ENCODE data around the gene ACVR2B.

ACVR2B gene

DNA sequence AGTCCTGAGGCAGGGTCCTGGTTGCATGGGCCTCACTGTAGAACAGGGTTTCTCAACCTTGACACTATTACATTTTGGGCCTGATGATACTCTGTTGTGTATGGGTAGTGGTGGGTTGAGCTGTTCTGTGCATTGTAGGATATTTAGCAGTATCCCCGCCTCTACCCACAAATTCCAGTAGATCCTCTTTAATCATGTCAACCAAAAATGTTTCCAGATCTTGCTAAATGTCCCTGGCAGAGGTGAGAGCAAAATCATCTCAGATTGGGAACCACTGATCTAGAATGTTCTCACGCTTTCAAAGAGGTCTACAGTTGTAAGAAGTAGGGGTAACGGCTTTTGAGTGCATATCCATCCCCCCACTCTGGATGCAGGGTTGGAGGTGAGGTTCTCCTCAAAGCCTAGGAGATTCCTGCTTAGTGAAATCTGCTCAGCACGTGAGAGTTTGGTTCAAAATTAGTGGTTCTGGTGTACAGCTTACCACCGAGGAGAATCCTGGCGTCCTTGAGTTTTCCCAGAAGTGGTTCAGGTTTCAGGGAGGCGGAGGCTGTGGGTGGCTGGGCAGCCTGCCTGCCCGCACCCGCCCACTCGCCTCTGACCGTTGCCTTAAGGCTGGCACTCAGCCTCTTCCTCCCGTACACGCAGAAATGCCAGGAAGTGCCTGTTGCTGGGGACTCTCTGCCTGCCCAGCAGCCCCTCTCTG is 5.3 kb downstream of the ACVR2B start:
- no peak for DNase-seq

DNA sequence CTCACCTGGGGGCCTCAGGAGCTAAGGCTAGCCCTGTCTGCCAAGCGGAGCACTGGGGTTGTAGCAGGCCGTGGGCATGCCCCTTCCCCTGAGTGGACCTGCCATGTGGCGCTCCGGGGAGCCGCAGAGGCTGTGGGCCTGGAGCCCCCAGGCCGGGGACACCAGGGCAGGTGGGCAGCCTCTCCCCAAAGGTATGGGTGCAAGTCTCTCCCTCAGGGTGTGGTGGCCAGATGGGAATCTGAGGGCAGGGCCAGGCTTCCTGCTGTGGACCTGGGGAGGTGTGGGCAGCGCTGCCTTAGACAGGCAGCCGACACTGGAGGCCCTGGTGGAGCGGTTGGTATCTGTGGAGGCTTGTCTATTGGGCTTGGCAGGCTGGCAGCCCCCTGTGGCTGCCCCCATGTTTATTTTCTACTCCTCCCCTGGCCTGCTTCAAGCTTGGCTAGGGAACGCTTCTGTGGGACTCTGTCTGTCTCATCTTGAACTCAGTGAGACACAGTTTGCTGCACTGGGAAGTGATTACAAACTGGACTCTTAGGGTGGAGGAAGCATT is 5.9 kb downstream of the ACVR2B start:
- no peak for DNase-seq

DNA sequence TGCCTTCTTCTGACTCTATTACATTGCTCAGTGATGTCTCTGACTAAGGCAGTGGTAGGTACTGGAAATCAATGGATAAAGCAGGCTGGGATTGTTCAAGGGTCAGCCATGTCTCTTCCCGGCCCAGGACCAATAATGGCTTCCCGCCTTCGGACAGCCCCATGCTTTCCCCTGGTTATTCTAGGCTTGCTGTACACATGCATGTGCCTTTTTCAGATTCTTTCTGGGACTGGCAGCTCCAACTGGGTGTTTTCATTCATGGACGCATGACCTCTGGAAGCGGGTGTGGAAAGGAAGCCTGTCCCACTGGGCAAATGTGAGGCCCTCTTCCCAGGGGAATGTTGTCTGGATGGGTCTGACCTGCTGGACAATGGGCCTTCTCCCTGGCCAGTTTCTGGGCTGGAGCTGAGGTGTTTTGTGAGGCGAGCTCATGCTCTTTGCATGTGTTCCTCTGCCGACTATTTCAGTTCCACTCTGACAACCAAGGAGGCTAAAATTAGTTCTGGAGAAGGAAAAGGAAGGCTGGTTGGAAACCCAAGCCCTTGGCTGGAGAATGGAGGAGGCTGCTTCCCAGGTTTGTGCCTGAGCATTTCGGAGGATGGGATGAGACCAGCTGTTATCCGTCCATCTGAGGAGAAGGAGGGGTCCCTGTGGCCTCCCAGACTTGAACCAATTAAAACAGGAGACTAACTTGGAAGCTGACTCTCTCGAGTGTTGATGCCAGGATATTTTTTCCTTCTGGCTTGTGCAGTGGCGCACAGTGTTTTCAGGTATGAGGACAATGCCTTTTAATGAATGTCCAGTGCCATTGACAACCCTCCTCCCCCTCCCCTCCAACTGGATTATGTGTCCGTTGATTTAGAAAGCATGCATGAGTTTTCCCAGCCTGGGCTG is 6.9 kb downstream of the ACVR2B start:
- DNase-seq, result no peak

DNA sequence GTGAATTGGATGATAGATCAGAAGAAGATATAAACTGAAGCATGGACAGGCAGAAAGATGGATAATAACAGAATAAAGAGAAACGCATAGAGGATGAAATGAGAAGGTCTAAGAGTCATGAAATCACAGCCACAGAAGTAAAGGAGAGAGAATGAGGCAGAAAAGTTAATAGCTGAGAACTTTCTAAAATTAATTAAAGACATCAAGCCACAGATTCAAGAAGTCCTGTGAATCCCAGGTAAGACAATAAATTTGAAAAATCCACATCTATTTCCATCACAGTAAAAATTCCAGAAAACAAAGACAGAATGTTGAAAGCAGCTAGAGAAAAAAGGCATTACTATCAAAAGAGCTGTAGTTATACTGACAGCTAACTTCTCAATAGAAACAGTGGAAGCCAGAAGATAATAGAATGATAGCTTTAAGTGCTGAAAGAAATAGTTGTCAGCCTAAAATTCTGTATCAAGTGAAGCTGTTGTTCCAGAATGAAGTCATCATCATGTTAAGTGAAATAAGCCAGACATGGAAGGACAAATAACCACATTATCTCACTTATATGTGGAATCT is 12.0 kb downstream of the ACVR2B start:
- DNase-seq, result no peak

DNA sequence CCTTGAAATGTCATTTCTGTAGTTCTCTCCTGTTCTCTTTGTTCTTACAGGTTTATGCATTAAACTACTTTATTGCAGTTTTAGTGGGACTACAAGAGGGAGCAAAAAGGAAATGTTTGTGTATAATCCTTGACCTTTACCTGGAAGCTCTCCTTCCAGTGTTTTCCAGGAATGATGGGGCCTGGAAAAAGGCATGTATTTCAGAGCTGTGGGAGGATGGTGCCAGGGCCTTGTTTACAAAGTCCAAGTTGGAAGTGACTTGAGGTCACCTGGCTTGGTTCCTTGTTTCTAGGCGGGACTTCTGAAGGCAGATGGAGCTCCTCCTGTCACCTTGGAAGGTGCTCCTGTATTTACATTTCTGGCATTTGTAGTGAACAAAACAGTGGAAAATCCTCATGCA is 15.1 kb downstream of the ACVR2B start:
- DNase-seq, result no peak

DNA sequence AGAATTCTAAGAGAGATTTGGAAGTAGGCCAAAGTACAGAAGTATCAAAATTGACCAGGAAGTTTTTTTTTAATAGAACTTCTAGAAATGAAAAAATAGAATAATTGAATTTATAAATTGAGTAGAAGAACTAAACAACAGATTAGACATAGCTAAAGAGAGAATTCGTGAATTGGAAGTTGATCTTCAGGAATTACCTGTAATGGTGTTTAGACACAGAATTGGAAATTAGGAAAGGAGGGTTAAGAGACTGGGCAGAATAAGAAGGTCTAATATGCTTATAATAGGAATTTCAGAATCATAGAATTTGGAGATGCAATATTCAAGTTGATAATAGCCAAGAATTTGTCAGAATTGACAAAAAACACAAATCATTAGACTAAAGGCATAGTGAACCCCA is 16.2 kb downstream of the ACVR2B start:
- DNase-seq, result no peak

DNA sequence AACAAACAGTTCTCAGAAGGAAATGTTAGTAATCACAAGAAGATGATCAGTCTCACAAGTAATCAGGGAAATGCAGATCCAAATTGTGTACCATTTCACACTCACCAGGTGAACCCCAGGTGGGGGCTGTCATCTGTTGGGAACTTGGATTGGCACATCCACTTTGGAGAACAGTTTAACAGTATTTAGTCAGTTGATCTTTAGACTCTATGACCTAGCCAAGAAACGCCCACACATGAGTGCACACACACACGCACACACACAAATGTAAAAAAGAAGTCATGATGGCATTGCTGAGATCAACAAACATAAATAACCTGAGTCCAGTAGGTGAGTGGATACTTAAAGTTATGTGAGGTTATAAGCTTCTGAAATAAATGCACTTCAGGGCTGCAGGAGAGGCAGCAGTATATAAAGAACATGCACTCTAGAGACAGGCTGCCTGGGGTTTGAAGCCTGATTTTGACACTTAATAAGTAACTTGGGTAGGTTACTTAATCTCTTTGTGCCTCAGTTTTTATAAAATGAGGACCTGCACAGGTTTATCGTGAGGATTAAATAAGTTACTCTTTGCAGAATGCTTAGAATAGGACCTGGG is 17.7 kb downstream of the ACVR2B start:
- DNase-seq, result no peak

DNA sequence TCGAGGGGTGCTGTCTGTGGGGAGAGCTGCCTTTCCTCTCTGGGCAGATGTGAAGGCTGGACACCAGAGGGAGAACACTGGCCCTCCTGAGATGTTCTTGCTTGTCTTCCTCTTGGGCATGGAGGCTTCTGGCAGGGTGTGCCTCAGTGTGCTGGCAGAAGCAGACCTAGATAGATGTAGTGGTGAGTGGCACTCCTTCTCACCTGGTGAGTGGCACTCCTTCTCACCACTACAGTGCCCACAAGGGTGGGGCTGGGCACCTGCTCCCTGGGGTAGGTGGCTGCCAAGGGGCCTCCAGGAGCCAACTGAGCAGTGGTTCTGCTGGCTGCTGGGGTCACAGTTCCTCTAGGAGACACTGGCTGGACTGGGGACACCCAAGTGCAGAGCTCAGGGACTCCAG is 18.7 kb downstream of the ACVR2B start:
- DNase-seq, result no peak

DNA sequence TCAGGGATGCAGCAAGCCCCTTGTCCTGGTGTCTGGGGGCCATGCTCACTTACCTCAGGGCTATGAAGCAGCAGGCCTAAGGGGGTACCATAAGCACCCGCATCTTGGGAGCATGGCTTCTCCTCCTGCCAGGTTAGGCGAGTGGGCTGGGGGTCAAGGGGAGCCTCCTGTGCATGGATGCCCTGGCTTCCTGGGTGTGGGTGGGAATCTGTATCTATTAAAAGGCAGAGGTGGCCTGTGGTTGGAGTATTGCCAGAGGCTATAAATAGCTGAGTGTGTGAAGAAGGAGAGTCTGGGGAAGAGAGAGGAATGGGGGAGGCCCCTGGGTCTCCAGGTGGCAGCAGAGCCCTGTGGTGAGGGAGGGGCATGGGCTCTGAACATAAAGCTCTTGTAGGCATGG is 19.5 kb downstream of the ACVR2B start:
- DNase-seq, result no peak

DNA sequence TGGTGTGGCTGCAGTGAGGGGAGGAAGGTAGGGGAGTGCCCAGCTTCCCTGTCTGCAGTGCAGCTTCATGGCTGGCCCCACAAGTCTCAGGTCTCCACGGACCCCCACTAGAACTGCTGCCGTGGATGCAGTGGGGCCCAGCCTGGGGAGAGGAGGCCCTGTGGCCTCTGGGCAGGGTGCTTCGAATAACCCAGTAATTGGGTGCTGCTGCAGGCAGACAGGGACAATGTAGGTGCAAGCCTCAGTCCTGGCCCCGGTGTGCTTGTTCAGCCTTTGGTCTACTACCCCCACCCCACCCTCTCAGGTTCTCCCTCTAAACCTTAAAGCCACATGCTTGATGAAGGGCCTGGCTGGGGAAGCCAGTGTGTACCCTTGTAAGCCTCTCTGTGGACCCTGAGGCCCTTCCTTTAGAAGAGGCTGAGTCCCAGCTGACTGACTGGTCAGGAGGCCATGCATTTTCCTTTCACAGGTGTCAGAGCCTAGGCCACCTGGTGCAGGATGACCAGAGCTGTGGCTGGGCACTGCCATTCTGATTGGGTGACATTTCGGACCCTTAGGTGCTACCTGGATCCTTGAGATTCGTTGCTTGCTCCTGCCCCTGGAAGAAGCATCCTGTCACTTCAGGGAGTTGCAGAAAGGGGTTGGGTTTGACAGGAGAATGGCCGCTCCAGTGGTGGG is 21.4 kb downstream of the ACVR2B start:
- DNase-seq, result no peak

DNA sequence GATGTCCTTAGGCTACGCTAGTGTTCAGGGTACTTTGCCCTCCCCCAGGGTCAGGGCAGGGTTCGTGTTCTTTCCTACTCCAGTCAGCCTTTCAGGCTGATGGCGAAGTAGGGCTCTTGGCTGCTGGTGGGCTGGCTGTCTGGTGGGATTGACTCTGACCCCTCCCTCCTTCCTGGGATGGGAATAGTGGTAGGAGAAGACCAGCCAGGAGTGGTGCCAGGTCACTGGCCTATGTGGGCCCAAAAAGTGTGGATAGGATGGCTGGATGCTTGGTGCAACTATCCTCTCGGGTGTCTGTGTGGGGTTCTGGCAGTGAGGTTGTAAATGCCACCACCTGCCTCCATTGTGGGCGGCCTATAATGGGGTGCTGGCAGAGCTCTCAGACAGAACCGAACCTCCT is 22.0 kb downstream of the ACVR2B start:
- DNase-seq, result no peak

DNA sequence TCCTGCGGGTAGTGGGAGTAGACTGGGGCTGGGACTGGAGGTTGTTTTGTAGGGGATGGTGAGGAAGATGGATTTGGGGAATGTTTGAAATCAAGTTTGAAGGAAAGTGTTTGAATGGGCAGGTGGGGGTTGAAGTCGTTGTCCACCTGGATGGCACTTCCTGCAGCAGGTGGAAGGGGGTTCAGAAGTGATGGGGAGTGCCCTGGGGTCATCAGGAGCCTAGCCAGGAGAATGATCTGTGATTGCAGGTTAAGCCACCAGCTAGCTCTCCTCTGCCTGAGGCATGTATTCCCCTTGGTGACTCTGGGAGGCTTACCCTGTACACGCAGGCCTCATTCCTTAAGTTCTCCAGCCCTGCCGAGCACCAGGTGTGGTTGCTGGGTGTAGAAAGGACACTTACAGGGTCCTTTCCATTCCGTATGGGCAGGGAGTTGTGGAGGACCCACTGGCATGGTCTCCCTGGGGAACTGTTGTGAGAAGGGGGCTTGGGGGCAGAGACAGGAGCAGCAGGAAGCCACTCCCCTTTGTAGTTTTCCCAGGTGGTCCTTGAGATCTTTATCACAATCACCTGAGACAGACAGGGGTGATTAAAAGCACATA is 22.6 kb downstream of the ACVR2B start:
- no peak for DNase-seq

DNA sequence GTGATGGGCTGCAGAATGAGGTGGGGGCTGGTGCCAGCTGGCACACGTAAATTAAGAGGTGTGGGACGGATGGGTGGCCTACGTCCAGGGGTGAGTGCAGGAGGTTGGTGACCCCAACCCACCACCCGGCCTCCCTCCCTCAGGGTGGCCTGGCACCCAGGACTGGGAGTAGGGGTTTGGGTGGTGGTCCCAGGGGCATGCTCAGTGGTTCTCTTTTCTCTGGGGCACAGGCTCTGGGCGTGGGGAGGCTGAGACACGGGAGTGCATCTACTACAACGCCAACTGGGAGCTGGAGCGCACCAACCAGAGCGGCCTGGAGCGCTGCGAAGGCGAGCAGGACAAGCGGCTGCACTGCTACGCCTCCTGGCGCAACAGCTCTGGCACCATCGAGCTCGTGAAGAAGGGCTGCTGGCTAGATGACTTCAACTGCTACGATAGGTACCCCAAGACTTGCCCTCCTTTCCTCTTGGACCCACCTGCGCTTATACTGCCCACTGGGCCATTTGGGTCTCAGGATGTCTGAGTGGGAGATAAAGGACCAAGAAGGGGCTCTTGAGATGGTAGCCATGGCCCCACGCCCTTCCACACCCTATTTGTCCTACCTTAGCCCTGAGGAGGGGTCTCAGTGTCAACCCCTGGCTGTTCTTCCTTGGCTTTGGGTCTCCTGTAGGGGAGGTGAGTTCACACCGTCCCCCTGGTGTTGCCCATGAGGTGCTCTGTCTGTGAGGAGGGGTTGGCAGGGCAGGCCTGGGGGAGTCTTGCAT is 23.5 kb downstream of the ACVR2B start:
- no peak for DNase-seq

DNA sequence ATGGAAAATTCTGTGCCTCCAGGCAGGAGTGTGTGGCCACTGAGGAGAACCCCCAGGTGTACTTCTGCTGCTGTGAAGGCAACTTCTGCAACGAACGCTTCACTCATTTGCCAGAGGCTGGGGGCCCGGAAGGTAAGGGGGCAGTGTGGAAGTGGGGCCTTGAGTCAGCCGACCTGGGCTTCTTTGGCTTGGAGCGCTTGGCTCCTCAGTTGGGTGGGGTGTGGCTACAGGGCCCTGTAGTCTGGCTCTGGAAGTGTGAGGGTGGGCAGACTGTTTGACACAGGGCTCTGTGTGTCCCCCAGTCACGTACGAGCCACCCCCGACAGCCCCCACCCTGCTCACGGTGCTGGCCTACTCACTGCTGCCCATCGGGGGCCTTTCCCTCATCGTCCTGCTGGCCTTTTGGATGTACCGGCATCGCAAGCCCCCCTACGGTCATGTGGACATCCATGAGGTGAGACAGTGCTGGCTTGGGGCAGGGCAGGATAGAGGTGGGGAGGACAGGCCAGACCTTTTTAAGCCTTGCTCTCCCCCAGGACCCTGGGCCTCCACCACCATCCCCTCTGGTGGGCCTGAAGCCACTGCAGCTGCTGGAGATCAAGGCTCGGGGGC is 24.3 kb downstream of the ACVR2B start:
- no peak for DNase-seq

DNA sequence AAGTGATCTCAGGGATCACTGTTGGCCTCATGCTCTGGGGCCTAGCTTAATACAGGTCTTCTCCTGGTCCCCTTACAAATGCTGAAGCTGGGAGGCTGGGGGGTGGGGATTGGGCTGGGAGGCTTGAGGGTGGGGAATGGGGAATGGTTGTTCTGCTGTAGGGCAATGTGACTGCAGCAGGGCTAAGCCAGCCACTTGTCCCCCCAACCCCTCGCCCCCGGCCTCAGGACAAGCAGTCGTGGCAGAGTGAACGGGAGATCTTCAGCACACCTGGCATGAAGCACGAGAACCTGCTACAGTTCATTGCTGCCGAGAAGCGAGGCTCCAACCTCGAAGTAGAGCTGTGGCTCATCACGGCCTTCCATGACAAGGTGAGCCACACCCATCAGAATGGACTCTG is 25.2 kb downstream of the ACVR2B start:
- no peak for DNase-seq

DNA sequence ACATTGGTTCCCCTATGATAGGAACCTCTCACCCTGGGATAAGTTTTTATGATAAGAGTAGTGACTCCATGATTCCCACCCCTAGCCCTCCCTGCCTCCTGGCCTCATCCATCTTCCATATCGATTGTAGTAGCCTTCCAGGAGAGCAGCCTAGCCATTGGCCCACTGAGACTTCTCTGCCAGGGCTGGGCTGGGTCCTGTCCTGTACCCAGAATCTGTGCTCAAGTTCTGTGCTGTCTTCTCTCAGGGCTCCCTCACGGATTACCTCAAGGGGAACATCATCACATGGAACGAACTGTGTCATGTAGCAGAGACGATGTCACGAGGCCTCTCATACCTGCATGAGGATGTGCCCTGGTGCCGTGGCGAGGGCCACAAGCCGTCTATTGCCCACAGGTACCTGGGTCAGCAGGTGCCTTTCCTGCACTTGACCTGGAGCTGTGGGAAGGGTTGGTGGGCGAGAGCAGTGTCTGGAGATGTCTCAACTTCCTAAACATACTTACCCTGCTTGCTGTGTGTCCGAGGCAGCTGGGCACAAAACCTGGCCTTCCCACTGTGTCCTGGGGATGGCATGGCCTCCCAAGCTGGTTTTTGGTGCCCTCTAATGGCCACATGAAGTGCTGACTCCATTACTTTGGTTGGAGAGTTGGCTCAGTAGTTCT is 25.9 kb downstream of the ACVR2B start:
- no peak for DNase-seq

DNA sequence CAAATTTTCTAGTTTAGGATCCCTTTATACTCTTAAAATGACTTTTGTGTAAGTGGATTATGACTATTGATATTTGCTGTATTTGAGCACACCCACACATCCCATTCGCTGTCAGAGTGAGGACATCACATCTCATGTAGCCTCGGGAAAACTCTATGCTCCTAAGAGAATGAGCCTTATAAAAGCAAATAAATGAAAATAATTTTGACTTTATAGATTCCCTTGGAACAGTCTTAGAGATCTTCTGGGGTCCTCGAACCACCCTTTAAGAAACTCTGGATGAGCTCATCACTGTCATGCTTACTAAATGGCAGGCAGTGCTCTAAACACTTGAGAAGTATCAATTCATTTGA is 26.4 kb downstream of the ACVR2B start:
- no peak for DNase-seq

DNA sequence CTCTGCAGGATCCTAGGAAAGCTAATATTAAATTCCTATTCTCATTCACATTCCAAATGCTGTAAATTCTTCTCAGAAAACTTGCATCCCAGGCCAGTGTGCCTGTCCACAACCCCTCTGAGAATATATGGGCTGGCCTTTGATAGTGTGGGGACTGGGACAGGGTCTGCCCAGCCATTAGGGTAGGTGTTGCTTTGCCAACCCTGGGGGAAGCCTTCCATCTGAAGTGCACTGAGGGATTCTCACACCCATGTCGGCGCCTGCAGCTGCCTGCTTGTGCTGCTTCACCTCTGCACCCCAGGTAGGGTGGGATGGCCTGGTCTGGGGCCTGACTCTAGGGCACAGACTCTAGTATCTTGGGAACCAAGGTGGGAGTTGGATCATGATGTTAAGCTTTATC is 27.2 kb downstream of the ACVR2B start:
- no peak for DNase-seq

DNA sequence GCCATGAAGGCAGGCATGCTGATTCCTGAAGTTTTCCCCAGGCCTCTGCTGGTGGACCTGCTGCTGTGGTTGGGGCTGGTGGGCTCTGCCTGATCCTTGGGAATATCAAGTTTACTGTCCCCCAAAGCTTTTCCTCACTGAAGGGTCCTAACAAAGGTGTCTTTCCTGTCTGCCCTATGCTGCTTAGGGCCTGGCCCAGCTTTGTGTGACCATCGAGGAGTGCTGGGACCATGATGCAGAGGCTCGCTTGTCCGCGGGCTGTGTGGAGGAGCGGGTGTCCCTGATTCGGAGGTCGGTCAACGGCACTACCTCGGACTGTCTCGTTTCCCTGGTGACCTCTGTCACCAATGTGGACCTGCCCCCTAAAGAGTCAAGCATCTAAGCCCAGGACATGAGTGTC is 29.3 kb downstream of the ACVR2B start:
- no peak for DNase-seq

DNA sequence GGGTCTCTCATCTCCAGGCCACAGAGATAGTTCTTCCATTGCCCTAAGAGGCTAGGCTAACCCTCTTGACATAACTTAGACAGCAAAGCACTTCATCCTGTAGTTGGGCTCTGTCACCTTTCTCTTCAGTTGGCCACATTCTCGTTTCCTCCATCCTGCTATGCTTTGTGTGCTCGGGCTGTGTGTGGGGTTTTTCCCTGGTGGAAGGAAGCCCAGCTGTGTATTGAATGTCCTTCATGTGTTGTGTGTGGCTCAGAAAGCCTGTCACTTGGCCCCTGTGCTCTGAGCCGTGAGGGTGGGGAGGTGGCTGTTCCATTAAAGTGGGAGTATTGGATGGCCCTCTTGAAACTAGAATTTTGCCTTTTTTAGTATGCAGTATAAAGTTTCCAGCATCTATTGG is 33.6 kb downstream of the ACVR2B start:
- DNase-seq, result no peak

DNA sequence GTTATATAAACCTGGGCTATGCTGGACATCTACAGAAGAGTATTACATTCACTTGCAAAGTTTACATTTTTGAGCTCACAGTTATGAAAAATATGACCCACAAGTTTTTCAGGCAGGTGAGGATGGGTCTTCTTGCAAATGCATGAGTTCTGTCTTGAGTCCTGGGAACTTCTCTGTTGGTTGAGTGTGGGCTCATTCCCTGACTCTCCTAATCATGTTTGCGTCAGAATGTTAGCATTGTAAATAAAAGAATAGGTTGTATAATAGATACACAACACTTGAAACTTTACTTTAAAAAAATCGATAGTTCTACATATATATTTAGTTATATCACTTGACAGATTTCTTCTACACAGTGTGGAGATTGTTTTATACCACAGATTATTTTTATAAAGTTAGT is 35.3 kb downstream of the ACVR2B start:
- DNase-seq, result no peak
